HepG2 (cell line): ENCODE data around the gene SYNJ2. TPM values are rescaled to one million over a fixed set of nuclear protein-coding genes. Genes with fewer than 3 reads are reported as not detected.

Experiments used
- ATAC-seq: fragments of 200-7000 bp; cut with Tn5 transposase; 3 replicates; pipeline ENCODE4 v1.9.1; 2020; ENCODE audit warnings: mild to moderate bottlenecking, moderate library complexity
- BruUV-seq: library from RNA; stranded (reverse); fragments of 400-500 nt; replicated peaks from 2 replicates; lab custom pipeline; 2021; lab: Mats Ljungman, UMichigan
- CTCF ChIA-PET: fragments of 300-600 bp; formaldehyde crosslinking; extraction: SDS; loops from one replicate; lab custom pipeline; 2021; ENCODE audit warnings: low total read pairs, inconsistent platforms, low intra/inter-chr PET ratio; lab: Yijun Ruan, JAX
- POLR2A ChIA-PET: fragments of 350-600 bp; sonication (Branson Sonifier 250); formaldehyde crosslinking; loops from one replicate; lab custom pipeline; 2020; ENCODE audit warnings: antibody characterized with exemption, inconsistent platforms; lab: Yijun Ruan, JAX
- DNase-seq: peaks from one replicate; pipeline ENCODE4 v3.0.0-alpha.2; 2015; ENCODE audit warnings: low spot score
- FAIRE-seq: peaks from 3 replicates; lab custom pipeline; 2011; peaks lifted over from hg19 to GRCh38; lab: Jason Lieb, UNC
- H2AFZ ChIP-seq: one replicate; pipeline ENCODE4 v1.6.1; 2011; ENCODE audit warnings: low read length, inconsistent platforms
- H3K27ac ChIP-seq: fragments of 300-600 bp; 3 replicates; pipeline ENCODE4 v1.8.0; 2011; ENCODE audit warnings: mixed run types, mild to moderate bottlenecking, mixed read lengths, low read length, inconsistent platforms; ENCODE audit not compliant: insufficient read depth; ENCODE audit errors: extremely low read length
- H3K27me3 ChIP-seq, 2 experiments: fragments of 200-600 bp in 1 of 2; 2 replicates in 1 of 2; 3 replicates in 1 of 2; pipeline versions ENCODE4 v1.6.0 to v1.8.0; 2011; ENCODE audit warnings: low read length in 2 of 2, mild to moderate bottlenecking in 2 of 2, moderate library complexity in 2 of 2, inconsistent platforms in 1 of 2; ENCODE audit not compliant: insufficient read depth in 2 of 2, control insufficient read depth in 1 of 2
- H3K36me3 ChIP-seq, 2 experiments: fragments of 200-600 bp in 1 of 2; replicated peaks in 1 of 2; 2 replicates in 1 of 2; 3 replicates in 1 of 2; pipeline versions ENCODE4 v1.5.1 to v1.8.0; 2011; ENCODE audit warnings: low read length in 2 of 2, inconsistent platforms in 1 of 2; ENCODE audit not compliant: insufficient read depth in 2 of 2, control insufficient read depth in 1 of 2
- H3K4me1 ChIP-seq: 2 replicates; pipeline ENCODE4 v1.5.1; 2012; ENCODE audit warnings: low read length, inconsistent platforms; ENCODE audit not compliant: insufficient read depth
- H3K4me2 ChIP-seq: 2 replicates; pipeline ENCODE4 v1.6.0; 2011; ENCODE audit warnings: low read depth, low read length, inconsistent platforms
- H3K4me3 ChIP-seq, 3 experiments: fragments of 200-600 bp in 1 of 3; sonication (generic), shearing (Covaris generic) in 1 of 3; replicated peaks in 1 of 3; 2 replicates each; pipeline ENCODE4 v1.5.1; 2011 to 2016; ENCODE audit warnings: low read length in 3 of 3, inconsistent platforms in 2 of 3, low read depth in 2 of 3, mild to moderate bottlenecking in 2 of 3, control low read depth in 1 of 3, mixed read lengths in 1 of 3; ENCODE audit not compliant: insufficient read depth in 1 of 3
- H3K79me2 ChIP-seq: one replicate; pipeline ENCODE4 v1.6.1; 2011; ENCODE audit warnings: low read length, inconsistent platforms; ENCODE audit not compliant: insufficient read depth
- H3K9ac ChIP-seq: 2 replicates; pipeline ENCODE4 v1.6.0; 2011; ENCODE audit warnings: mild to moderate bottlenecking, low read depth, low read length, inconsistent platforms; ENCODE audit not compliant: insufficient read depth
- H3K9me3 ChIP-seq: 2 replicates; pipeline ENCODE4 v1.5.1; 2012; ENCODE audit warnings: mild to moderate bottlenecking, low read length
- H4K20me1 ChIP-seq: 2 replicates; pipeline ENCODE4 v1.6.0; 2011; ENCODE audit warnings: inconsistent platforms, mild to moderate bottlenecking, low read length, moderate library complexity; ENCODE audit not compliant: insufficient read depth
- CEBPG ChIP-seq: IDR thresholded peaks from 2 replicates; pipeline ENCODE4 v1.6.1; 2016
- MED13 ChIP-seq: sonication (generic); formaldehyde crosslinking; IDR thresholded peaks from 2 replicates; pipeline ENCODE4 v1.5.0; 2020; ENCODE audit warnings: missing genetic modification reagents
- MTA3 ChIP-seq: sonication (generic); formaldehyde crosslinking; IDR thresholded peaks from 2 replicates; pipeline ENCODE4 v1.4.0; 2020; ENCODE audit warnings: missing genetic modification reagents
- NR2C2 ChIP-seq: sonication (generic); formaldehyde crosslinking; IDR thresholded peaks from 2 replicates; pipeline ENCODE4 v1.4.0; 2020; ENCODE audit warnings: missing genetic modification reagents, mild to moderate bottlenecking, moderate library complexity, borderline replicate concordance
- RBM39 ChIP-seq: fragments of 200-400 bp; formaldehyde crosslinking; IDR thresholded peaks from one replicate; pipeline ENCODE4 v1.6.1; 2018; ENCODE audit warnings: antibody characterized with exemption, mild to moderate bottlenecking, low read depth, low read length; ENCODE audit not compliant: poor library complexity, severe bottlenecking
- RNF219 ChIP-seq: sonication (generic); formaldehyde crosslinking; IDR thresholded peaks from 2 replicates; pipeline ENCODE4 v1.5.0; 2020; ENCODE audit warnings: mild to moderate bottlenecking, missing genetic modification reagents
- SAP130 ChIP-seq: IDR thresholded peaks from 2 replicates; pipeline ENCODE4 v1.6.1; 2016; ENCODE audit warnings: low read depth
- TEF ChIP-seq: sonication (generic); formaldehyde crosslinking; IDR thresholded peaks from 2 replicates; pipeline ENCODE4 v1.5.0; 2020; ENCODE audit warnings: missing genetic modification reagents
- TRIM22 ChIP-seq: fragments of 450-650 bp; IDR thresholded peaks from 2 replicates; pipeline ENCODE4 v1.6.1; 2017
- YEATS4 ChIP-seq: sonication (generic); formaldehyde crosslinking; IDR thresholded peaks from 2 replicates; pipeline ENCODE4 v1.4.0; 2020; ENCODE audit warnings: missing genetic modification reagents, borderline replicate concordance
- ZBTB1 ChIP-seq: sonication (generic); formaldehyde crosslinking; IDR thresholded peaks from 2 replicates; pipeline ENCODE4 v1.4.0; 2020; ENCODE audit warnings: missing genetic modification reagents, borderline replicate concordance
- ZFP90 ChIP-seq: sonication (generic); formaldehyde crosslinking; IDR thresholded peaks from 2 replicates; pipeline ENCODE4 v1.8.0; 2022; ENCODE audit warnings: missing genetic modification reagents, mild to moderate bottlenecking, inconsistent platforms, borderline replicate concordance
- ZNF143 ChIP-seq: sonication (generic); formaldehyde crosslinking; IDR thresholded peaks from 2 replicates; pipeline ENCODE4 v1.4.0; 2020; ENCODE audit warnings: missing genetic modification reagents
- ZNF160 ChIP-seq: sonication (generic); formaldehyde crosslinking; IDR thresholded peaks from 2 replicates; pipeline ENCODE4 v1.8.0; 2022; ENCODE audit warnings: mild to moderate bottlenecking, inconsistent platforms, missing genetic modification reagents
- ZNF24 ChIP-seq: fragments of 450-650 bp; IDR thresholded peaks from 2 replicates; pipeline ENCODE4 v1.6.1; 2017; ENCODE audit warnings: antibody characterized with exemption, mild to moderate bottlenecking
- ZNF264 ChIP-seq: sonication (generic); formaldehyde crosslinking; IDR thresholded peaks from 2 replicates; pipeline ENCODE4 v1.4.0; 2020; ENCODE audit warnings: missing genetic modification reagents
- ZNF484 ChIP-seq: sonication (generic); formaldehyde crosslinking; IDR thresholded peaks from 2 replicates; pipeline ENCODE4 v1.5.1; 2020; ENCODE audit warnings: mild to moderate bottlenecking, low read depth, missing genetic modification reagents, borderline replicate concordance
- ZNF709 ChIP-seq: sonication (generic); formaldehyde crosslinking; IDR thresholded peaks from 2 replicates; pipeline ENCODE4 v1.5.0; 2020; ENCODE audit warnings: mild to moderate bottlenecking, missing genetic modification reagents
- ZXDC ChIP-seq: sonication (generic); formaldehyde crosslinking; IDR thresholded peaks from 2 replicates; pipeline ENCODE4 v1.5.0; 2020; ENCODE audit warnings: mild to moderate bottlenecking, missing genetic modification reagents
- WGBS: methylation state at CpG from one replicate; pipeline ENCODE4 v1.1.6; 2017; ENCODE audit warnings: low lambda C conversion rate; 5-methylcytosine and 5-hydroxymethylcytosine counted together
- in situ Hi-C: cut with HindIII; loops from 2 replicates; pipeline ENCODE4 v1.10.0; 2017; ENCODE audit warnings: low pct_unique_long_range_greater_than_20kb; ENCODE audit not compliant: extremely low pct_ligation_motif_present
- intact Hi-C: fragments of 100-400 bp; cut with micrococcal nuclease; formaldehyde crosslinking; loops from one replicate; pipeline ENCODE4 v1.10.0; 2022; ENCODE audit not compliant: unreplicated experiment
- polyA plus RNA-seq, 8 experiments: library from polyadenylated mRNA; depleted of rRNA in 3 of 8; stranded (reverse) in 7 of 8; unstranded in 1 of 8; fragments of >200 nt; fragmentation: Illumina TruSeq in 4 of 8; extraction: Trizol in 4 of 8; gene quantifications; 2 replicates each; pipeline versions ENCODE4 v1.2.1 to v1.2.3, GENCODE V29; 2011 to 2016; ENCODE audit warnings: low read depth in 4 of 8, missing spikeins in 1 of 8, mixed read lengths in 1 of 8; ENCODE audit not compliant: insufficient read depth in 1 of 8
- total RNA-seq, 5 experiments: library from RNA; depleted of rRNA; stranded (reverse); fragments of >200 nt; fragmentation: Illumina TruSeq; extraction: Trizol; gene quantifications; 2 replicates each; pipeline ENCODE4 v1.2.3, GENCODE V29; 2016; ENCODE audit warnings: low read depth in 1 of 5

SYNJ2 gene
- total and polyA plus RNA-seq, 2 of the 13 experiments (the other 11 are each of a cell fraction or from before 2014, with no cell fraction given) = 39.1 to 57.6 TPM

- DNase-seq (no peak), ATAC-seq (no peak; the same call in 2 of the 3 replicates), FAIRE-seq (no peak)
- Histone ChIP-seq H4K20me1 (no peaks in the 10 kb centered on the region; the same call in 1 of the 2 replicates), H3K9ac (no peak overlapping the region), H3K36me3 (peaks cover 43 to 73% of the 10 kb centered on the region in 2 experiments), H3K27ac (peak overlapping the region; percentile 50), H3K4me1 (peaks cover 69% of the 10 kb centered on the region), H3K27me3 (no peaks in the 10 kb centered on the region), H3K9me3 (no peaks in the 10 kb centered on the region), H3K4me3 (no peak overlapping the region), H3K4me2 (no peak overlapping the region), H2AFZ (no peak overlapping the region), H3K79me2 (peaks cover 71% of the 10 kb centered on the region)
- 97% methylated on average over 20 of the region's 23 CpGs for WGBS
- in situ Hi-C loops (no loop called here), intact Hi-C loops (loop anchor here (1.0 kb wide), 1 partner anchor 7 kb away; no protein-coding TSS in a partner anchor)
- ChIA-PET POLR2A (interaction anchor here (0.6 to 2.0 kb wide), 4 partner anchors 12 to 75 kb away, joined by 3 to 16 read pairs (median 4); no protein-coding TSS in a partner anchor), CTCF (no interaction called here)
- BruUV-seq = no TSS peak
- TF ChIP-seq YEATS4 (CRISPR knock-in tag) = no peak
- TF ChIP-seq CEBPG = no peak
- no peak for TF ChIP-seq ZNF709 (CRISPR knock-in tag)
- TF ChIP-seq ZNF143 (CRISPR knock-in tag) = no peak
- no peak for TF ChIP-seq ZFP90
- no peak for TF ChIP-seq ZBTB1 (CRISPR knock-in tag)
- no peak for TF ChIP-seq MED13 (CRISPR knock-in tag)
- TF ChIP-seq ZNF264 (CRISPR knock-in tag) = no peak
- no peak for TF ChIP-seq ZXDC (CRISPR knock-in tag)
- TF ChIP-seq RNF219 = no peak
- 0 out of 2 replicates have a peak, but pooled peaks have one; percentile 4 for TF ChIP-seq NR2C2 (CRISPR knock-in tag)
- no peak for TF ChIP-seq TRIM22
- no peak for TF ChIP-seq SAP130 (CRISPR knock-in tag)
- no peak for TF ChIP-seq TEF (CRISPR knock-in tag)
- no peak for TF ChIP-seq MTA3 (CRISPR knock-in tag)
- no peak for TF ChIP-seq ZNF160 (CRISPR knock-in tag)
- TF ChIP-seq ZNF24 = no peak
- TF ChIP-seq RBM39 = no peak
- TF ChIP-seq ZNF484 = no peak
Measured at GRCh38 chr6:158026901-158027589, 45.4 kb downstream of the SYNJ2 start.
